Measurements from ENCODE around the gene USP21.

USP21 gene

DNA sequence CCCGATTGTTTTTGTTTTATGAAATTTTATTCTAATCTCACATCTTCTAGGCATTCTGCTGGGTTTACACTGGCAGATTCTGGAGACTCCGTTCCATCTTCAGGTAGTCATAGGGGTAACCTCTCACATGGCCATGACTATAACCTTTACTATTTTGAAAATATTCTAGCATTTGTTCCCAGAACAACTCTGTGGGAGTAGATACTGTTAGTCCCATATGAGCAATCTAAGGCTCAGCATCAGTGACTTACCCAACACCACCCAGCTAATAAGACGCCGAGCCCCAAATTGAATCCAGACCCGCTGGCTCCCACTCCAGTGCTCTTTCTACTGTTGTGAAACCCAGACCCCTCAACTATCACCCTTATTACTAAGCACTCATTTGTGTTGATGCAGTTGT lies 29.7 kb downstream of the USP21 start:
- Histone ChIP-seq H3K27me3 (ENCODE audit: control insufficient read depth, insufficient read depth, low read length) (no peaks in the 10 kb centered on the region), H3K4me3 (ENCODE audit: low read length) (no peak overlapping the region), H3K9me3 (ENCODE audit: control insufficient read depth, low read depth, low read length) (no peaks in the 10 kb centered on the region), H3K27ac (ENCODE audit: low read length) (no peak overlapping the region), H3K36me3 (ENCODE audit: control insufficient read depth, low read depth, low read length) (peaks cover 8% of the 10 kb centered on the region), H3K4me1 (ENCODE audit: control insufficient read depth, low read depth, low read length) (no peaks in the 10 kb centered on the region), H3K9ac (ENCODE audit: low read length) (no peak overlapping the region)

DNA sequence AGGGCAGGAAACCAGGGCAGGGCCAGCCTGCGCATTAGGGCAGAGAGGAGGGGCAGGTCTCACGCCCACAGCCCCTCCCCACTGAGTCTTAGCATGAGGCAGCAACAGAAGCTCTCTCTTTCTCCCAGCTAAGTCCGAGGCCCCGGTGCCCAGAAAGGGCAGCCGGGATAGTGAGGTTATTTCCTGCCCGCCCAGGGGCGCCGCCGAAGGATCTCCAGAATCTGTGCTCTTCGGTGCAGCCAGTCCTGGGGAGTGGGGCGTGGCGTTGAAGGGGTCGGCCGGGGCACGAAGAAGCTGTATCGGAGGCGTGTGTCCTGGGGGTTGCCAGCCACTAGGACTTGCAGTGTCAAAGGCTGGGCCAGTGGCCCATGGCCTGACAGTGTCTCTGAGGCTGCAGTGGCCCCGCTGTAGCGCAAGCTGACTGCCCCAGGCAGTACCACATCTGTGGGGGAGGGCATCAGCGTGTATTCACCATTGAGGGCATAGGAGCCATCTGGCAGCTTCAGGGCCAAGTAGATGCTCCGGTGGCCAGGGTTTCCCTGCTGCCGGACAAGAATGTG lies 31.7 kb downstream of the USP21 start:
- no peak overlapping the region for H3K27ac ChIP-seq (ENCODE audit: low read length)
- no peak overlapping the region for H3K9ac ChIP-seq (ENCODE audit: low read length)
- H3K9me3 ChIP-seq (ENCODE audit: control insufficient read depth, low read depth, low read length), result no peaks in the 10 kb centered on the region
- H3K4me1 ChIP-seq (ENCODE audit: control insufficient read depth, low read depth, low read length), result no peaks in the 10 kb centered on the region
- no peaks in the 10 kb centered on the region for H3K27me3 ChIP-seq (ENCODE audit: control insufficient read depth, insufficient read depth, low read length)
- peaks cover 13% of the 10 kb centered on the region for H3K36me3 ChIP-seq (ENCODE audit: control insufficient read depth, low read depth, low read length)
- no peak overlapping the region for H3K4me3 ChIP-seq (ENCODE audit: low read length)

DNA sequence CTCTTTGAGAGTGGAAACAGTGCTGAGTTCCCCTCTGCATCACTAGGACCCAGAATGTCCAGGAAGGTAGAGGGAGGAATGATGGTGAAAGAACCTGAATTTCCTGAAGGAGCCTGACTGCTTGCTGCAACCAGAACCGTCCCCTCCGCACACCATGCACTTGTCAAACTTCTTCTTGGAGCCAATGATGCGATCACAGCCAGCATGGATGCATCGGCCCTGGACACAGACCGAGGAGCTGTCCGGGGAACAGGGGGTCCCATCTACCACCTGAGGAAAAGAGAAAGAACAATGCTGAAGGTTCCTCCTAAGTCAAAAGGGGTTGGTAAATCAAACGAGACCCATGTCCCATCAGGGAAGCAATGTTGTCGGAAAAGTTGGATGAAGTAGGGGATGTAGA lies 32.7 kb downstream of the USP21 start:
- H3K36me3 ChIP-seq (ENCODE audit: control insufficient read depth, low read depth, low read length), result peaks cover 13% of the 10 kb centered on the region
- H3K9me3 ChIP-seq (ENCODE audit: control insufficient read depth, low read depth, low read length), result no peaks in the 10 kb centered on the region
- no peak overlapping the region for H3K4me3 ChIP-seq (ENCODE audit: low read length)
- no peaks in the 10 kb centered on the region for H3K27me3 ChIP-seq (ENCODE audit: control insufficient read depth, insufficient read depth, low read length)
- H3K27ac ChIP-seq (ENCODE audit: low read length), result no peak overlapping the region
- peaks cover 5% of the 10 kb centered on the region for H3K4me1 ChIP-seq (ENCODE audit: control insufficient read depth, low read depth, low read length)
- no peak overlapping the region for H3K9ac ChIP-seq (ENCODE audit: low read length)

DNA sequence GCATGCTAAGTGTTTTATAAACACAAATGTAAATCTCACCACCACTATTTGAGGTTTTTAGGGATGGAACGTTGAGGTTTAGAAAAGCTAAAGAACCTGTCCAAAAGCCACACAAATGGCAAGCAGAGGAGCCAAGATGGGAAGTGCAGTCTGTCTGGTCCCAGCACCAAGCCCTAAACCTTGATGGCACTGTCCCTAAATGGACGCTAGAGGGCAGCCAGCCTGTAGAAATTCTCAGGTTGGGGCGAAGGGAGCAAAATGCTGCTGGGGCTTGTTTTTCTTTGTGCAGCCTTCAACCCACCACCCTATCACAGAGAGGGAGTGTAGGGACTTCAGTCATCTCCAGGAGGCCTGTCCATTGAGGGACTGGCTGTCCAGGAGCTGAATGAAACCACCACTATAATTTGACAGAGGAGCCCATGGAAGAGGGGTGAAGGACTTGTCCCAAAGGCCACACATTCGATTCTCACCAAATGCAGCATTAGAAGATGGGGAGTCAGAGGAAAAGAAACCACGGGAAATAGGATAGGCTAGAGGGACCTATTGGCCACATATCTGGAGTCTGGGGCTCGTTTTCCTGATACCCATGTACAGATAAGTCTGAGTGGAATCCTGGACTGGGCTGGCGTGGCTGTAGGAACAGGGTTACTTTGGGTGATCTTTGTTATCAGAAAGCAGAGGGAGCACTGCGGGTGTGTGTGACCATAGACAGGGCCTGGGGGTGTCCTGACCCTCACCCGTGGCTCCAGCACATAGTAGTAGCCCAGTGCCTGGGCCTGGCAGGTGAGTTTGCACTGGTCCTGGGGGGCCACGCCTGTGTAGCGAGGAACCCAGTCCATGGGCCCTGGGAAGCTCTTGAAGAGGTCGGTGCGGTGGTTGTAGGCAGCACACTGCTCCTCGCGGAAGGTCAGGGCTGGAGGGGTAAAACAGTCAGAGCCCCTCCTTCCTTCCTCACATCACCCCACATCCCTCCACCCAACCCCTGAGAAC lies 33.5 kb downstream of the USP21 start:
- H3K27ac ChIP-seq (ENCODE audit: low read length), result no peak overlapping the region
- H3K9ac ChIP-seq (ENCODE audit: low read length), result no peak overlapping the region
- no peak overlapping the region for H3K4me3 ChIP-seq (ENCODE audit: low read length)
- H3K4me1 ChIP-seq (ENCODE audit: control insufficient read depth, low read depth, low read length), result peaks cover 10% of the 10 kb centered on the region
- H3K27me3 ChIP-seq (ENCODE audit: control insufficient read depth, insufficient read depth, low read length), result no peaks in the 10 kb centered on the region
- H3K36me3 ChIP-seq (ENCODE audit: control insufficient read depth, low read depth, low read length), result peaks cover 13% of the 10 kb centered on the region
- no peaks in the 10 kb centered on the region for H3K9me3 ChIP-seq (ENCODE audit: control insufficient read depth, low read depth, low read length)

DNA sequence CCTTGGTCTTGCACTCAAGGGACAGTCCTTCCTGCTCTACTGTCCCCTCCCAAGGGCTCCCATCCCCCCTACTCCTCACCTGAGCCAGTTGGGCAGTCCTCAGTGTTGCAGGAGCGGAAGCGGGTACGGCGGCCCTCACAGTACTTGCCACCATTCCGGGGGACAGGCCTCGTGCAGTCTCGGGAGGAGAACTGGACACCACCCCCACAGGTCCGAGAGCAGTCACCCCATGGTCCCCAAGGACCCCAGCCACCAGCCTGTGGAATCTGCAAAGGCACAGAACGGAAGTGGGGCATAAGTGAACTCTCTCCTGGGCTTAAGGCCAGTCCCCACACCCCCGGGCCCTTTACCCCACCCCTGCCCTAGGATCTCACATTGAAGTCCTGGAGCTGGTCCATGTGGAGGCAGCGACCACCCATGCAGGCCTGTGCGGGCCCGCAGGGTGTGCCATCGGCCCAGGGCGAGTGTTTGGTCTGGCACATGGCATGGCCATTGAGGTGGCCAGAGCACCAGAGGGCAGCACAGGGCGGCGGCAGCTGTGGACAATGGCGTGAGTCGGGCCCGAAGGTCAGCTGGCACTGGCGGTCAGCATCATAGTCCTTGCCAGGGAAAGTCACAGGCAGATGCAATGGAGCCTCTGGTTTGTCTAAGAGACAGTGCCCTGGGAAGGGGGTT lies 34.4 kb downstream of the USP21 start:
- peaks cover 13% of the 10 kb centered on the region for H3K36me3 ChIP-seq (ENCODE audit: control insufficient read depth, low read depth, low read length)
- no peak overlapping the region for H3K9ac ChIP-seq (ENCODE audit: low read length)
- no peak overlapping the region for H3K27ac ChIP-seq (ENCODE audit: low read length)
- no peak overlapping the region for H3K4me3 ChIP-seq (ENCODE audit: low read length)
- H3K27me3 ChIP-seq (ENCODE audit: control insufficient read depth, insufficient read depth, low read length), result no peaks in the 10 kb centered on the region
- H3K9me3 ChIP-seq (ENCODE audit: control insufficient read depth, low read depth, low read length), result no peaks in the 10 kb centered on the region
- peaks cover 19% of the 10 kb centered on the region for H3K4me1 ChIP-seq (ENCODE audit: control insufficient read depth, low read depth, low read length)

DNA sequence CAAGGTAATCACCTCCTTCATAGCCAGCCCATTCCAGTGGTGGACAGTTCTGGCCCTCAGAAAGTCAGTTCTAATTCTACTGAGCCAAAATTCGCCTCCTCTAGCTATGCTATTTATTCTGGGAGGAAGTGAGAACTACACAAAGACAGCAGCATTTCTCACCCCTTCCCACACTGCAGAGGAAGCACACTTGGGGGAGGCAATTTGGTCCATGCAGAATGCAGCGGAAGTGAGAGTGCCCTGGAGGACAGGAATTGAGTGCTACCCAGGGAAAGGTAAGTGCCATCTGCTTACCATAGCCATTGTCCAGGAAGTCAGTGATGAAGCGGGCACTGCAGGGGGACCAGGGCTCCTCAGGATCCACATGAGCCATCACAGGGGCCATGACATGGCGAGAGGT lies 35.9 kb downstream of the USP21 start:
- H3K36me3 ChIP-seq (ENCODE audit: control insufficient read depth, low read depth, low read length), result peaks cover 13% of the 10 kb centered on the region
- no peaks in the 10 kb centered on the region for H3K9me3 ChIP-seq (ENCODE audit: control insufficient read depth, low read depth, low read length)
- peaks cover 33% of the 10 kb centered on the region for H3K4me1 ChIP-seq (ENCODE audit: control insufficient read depth, low read depth, low read length)
- H3K4me3 ChIP-seq (ENCODE audit: low read length), result no peak overlapping the region
- no peak overlapping the region for H3K9ac ChIP-seq (ENCODE audit: low read length)
- no peak overlapping the region for H3K27ac ChIP-seq (ENCODE audit: low read length)
- no peaks in the 10 kb centered on the region for H3K27me3 ChIP-seq (ENCODE audit: control insufficient read depth, insufficient read depth, low read length)

DNA sequence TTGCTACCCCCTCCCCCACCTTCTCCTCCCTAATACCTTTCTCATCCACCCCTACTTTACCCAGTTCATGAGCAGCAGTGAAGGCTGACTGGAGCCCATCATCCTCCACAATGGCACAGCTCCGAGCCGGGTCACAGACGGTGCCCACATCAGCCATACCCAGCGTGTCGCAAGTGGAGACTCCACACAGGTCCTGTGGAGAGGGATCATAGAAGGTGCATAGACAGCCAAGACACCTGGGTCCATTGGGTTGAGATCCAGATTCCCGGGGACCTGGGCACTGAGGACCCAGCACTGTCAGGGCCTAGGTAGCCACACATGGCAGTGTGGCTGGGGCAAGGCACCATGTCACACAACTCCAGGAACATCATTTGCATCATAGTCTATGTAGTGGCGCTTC lies 36.8 kb downstream of the USP21 start:
- Histone ChIP-seq H3K4me1 (ENCODE audit: control insufficient read depth, low read depth, low read length) (peaks cover 42% of the 10 kb centered on the region), H3K9me3 (ENCODE audit: control insufficient read depth, low read depth, low read length) (no peaks in the 10 kb centered on the region), H3K36me3 (ENCODE audit: control insufficient read depth, low read depth, low read length) (peaks cover 13% of the 10 kb centered on the region), H3K27me3 (ENCODE audit: control insufficient read depth, insufficient read depth, low read length) (no peaks in the 10 kb centered on the region), H3K4me3 (ENCODE audit: low read length) (no peak overlapping the region), H3K27ac (ENCODE audit: low read length) (no peak overlapping the region), H3K9ac (ENCODE audit: low read length) (no peak overlapping the region)

DNA sequence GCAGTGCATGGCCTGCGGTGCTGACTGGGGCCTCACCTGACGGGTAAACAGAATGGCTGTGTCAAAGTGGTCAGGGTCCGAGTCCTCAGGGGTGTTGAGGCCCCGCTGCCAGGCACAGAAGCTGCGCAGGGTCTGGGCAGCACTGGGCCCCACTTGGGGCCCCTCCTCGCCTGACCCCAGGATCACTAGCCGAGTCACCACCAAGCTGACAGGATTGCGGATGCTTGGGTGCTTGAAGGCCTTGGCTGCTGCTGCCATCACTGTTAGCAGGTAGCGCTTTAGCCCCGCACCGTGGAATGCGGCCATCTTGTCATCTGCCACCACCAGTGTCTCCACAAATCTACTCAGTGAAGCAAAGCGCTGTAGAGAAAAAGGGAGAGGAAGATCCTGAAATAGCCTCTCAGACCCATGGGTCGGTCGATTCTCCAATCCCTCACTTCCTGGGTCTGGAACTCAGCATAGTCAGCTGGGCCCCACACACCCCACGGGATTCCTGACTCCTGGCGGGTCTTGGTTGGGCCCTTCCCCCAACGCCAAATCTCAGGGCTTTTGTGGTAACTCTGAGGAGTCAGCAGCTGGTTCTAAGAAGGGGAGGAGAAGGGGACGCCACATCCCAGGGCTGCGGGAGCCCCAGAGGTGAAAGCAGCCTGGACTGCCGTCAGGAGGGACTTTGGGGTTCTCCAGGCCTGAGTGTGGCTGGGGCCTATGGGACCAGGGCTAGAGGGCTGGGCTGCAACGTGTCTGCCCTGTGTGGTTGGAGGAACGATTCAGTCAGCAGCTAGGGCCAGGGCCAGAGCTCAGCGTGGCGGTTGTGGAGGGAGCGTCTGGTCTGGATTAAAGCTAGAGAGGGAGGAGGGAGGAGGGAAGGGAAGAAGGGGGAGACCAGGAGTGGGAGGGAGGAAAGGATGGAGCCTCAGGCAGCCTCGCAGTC lies 37.5 kb downstream of the USP21 start:
- Histone ChIP-seq H3K4me1 (ENCODE audit: control insufficient read depth, low read depth, low read length) (peaks cover 49% of the 10 kb centered on the region), H3K36me3 (ENCODE audit: control insufficient read depth, low read depth, low read length) (peaks cover 6% of the 10 kb centered on the region), H3K9ac (ENCODE audit: low read length) (no peak overlapping the region), H3K9me3 (ENCODE audit: control insufficient read depth, low read depth, low read length) (no peaks in the 10 kb centered on the region), H3K4me3 (ENCODE audit: low read length) (peak overlapping the region; percentile 15), H3K27ac (ENCODE audit: low read length) (no peak overlapping the region), H3K27me3 (ENCODE audit: control insufficient read depth, insufficient read depth, low read length) (no peaks in the 10 kb centered on the region)

DNA sequence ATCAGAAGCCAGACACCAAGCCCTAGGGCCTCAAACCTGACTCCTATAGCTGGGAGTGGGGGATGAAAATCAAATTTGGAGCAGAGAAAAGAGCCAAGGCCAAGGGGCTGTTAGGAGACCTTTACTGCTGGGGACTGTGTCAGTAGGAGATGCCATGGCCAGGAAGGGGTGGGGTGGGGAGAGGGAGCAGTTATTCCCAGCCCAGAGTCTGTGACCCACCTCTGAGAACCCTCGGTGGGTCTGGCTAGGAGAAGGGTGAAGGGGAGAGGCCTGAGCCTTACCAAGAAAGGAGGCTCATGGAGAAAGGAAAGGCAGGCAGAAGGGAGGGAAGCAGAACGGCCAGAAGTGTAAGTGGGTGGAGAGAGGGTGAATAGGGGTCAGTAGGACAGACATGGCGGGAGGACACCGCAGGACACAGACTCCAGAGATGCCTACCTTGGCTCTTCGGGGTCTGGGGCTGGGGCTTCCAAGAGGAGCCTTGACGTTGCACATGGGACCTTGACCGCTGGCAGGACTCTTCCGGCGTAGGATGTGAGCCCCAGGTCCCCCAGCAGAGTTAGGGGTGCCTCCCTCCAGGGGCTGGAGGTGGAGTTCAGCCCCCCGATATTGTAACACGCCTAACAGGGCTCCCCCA lies 38.4 kb downstream of the USP21 start:
- no peak overlapping the region for H3K9ac ChIP-seq (ENCODE audit: low read length)
- H3K36me3 ChIP-seq (ENCODE audit: control insufficient read depth, low read depth, low read length), result peaks cover 5% of the 10 kb centered on the region
- H3K27me3 ChIP-seq (ENCODE audit: control insufficient read depth, insufficient read depth, low read length), result no peaks in the 10 kb centered on the region
- no peaks in the 10 kb centered on the region for H3K9me3 ChIP-seq (ENCODE audit: control insufficient read depth, low read depth, low read length)
- no peak overlapping the region for H3K27ac ChIP-seq (ENCODE audit: low read length)
- peaks cover 50% of the 10 kb centered on the region for H3K4me1 ChIP-seq (ENCODE audit: control insufficient read depth, low read depth, low read length)
- peak overlapping the region; percentile 15 for H3K4me3 ChIP-seq (ENCODE audit: low read length)

DNA sequence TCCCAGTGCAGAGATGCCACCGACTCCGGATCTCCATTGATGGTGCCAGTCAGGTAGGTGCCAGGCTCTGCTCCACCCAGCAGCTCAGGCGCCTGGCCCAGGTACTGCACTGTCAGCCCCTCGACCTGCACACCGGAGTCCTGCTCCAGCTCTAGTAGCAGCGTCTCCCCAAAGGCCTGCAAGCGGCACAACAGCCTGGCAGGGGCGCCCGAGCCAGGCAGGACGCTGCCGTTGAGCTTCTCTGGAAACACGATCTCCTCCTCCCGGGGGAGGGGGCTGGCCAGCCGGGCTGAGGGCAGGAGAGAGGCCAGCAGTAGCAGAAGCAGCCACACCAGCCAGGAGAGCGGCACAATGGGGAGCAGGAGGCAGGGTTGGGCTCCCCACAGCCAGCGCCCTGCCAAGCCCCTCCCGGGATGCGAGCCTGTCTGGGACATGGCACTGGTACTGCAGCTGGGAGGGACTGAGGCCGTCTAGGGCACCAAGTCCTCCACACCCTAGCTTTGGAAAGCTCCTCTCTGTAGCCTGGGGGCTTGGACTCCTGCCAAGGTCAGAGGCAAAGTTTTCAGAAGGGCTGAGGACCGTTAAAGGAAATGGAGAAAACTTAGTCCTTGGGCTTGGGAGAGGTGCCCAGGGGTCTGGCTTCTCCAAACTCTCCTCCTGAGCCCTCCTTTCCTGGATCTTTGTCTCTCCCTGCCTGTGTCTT lies 39.0 kb downstream of the USP21 start:
- Histone ChIP-seq H3K4me3 (ENCODE audit: low read length) (peak overlapping the region; percentile 31), H3K9me3 (ENCODE audit: control insufficient read depth, low read depth, low read length) (no peaks in the 10 kb centered on the region), H3K27me3 (ENCODE audit: control insufficient read depth, insufficient read depth, low read length) (no peaks in the 10 kb centered on the region), H3K9ac (ENCODE audit: low read length) (peak overlapping the region; percentile 19), H3K27ac (ENCODE audit: low read length) (no peak overlapping the region), H3K36me3 (ENCODE audit: control insufficient read depth, low read depth, low read length) (peaks cover 5% of the 10 kb centered on the region), H3K4me1 (ENCODE audit: control insufficient read depth, low read depth, low read length) (peaks cover 50% of the 10 kb centered on the region)
